Measurements from ENCODE around the gene OR2W1.

OR2W1 gene

DNA sequence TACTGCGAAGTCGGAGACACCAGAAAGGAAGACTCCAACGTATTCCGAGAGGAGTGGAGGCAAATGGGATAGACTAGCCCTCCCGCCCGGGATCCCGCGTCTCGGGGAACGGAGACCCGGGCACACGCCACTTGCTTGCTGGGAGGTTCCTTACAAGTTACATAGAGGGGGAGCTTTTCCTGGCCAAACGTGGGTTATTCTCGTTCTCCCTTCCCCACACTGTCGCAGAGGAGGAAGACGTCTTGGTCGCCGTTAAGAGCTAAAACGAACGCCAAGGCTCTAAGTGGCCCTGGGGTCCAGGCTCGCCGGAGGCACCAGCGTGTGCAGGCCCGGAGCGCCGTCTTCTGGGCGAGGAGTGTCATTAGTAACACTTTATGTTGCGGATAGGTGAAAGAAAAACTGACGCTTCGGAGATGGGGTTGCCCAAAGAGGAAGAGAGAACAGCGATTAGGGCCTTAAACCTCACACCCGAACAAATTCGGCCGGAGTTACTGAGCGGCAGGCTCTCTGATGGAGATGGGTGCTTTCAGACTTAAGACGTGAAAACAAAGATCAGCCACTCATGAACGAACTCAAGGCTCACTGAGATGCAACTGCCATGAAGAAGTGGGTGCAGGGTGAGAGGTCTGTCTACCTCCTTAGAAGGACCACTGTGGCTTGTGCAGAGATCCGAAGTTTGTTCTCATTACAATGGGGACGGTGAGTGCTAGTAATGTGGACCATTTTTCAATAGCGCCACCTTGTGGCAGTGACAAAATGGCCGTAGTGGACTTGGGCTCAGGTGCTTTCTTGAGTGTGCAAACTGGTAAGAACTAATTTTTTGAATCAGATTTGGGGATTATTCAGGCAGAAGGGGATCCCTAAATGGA is 28.2 kb downstream of the OR2W1 start:
- peak overlapping the region; percentile 88 for H3K27ac Mint-ChIP-seq

DNA sequence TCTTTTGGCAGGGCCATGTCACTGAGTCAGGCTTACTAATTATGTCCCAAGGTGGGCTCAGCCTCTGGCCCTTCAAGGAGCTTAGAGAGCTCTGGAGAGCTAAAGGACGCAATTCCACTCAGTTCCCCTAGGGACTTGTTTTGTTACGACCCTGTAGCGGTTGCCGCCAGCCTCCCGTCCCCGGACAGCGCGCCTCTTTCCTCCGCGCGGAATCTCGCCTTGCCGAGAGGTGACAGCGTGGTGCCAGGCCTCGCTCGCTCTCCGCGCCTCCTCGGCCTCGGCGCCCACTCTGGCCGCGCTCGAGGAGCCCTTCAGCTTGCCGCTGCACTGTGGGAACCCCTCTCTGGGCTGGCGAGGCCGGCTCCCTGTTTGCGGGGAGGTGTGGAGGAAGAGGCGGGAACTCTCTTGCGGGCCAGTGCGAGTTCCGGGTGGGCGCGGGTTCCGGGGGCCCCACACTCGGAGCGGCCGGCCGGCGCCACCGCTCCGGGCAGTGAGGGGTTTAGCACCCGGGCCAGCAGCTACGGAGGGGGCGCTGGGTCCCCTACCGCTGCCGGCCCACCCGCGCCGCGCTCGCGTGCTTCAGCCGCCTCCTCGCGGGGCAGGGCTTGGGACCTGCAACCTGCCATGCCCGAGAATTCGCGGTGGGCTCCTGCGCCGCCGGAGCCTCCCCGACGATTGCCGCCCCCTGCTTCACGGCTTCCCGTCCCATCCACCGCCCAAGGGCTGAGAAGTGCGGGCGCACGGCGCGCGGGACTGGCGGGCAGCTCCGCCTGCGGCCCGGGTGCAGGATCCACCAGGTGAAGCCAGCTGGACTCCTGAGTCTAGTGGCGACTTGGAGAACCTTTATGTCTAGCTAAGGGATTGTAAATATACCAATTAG is 30.0 kb downstream of the OR2W1 start:
- Mint-ChIP-seq H3K27me3 (peaks cover 27% of the 10 kb centered on the region), H3K4me3 (peak overlapping the region; percentile 85), H3K4me1 (peaks cover 37% of the 10 kb centered on the region), H3K27ac (no peak overlapping the region), H3K9me3 (peaks cover 5% of the 10 kb centered on the region), H3K36me3 (peaks cover 7% of the 10 kb centered on the region)
- no peak for DNase-seq
- CTCF ChIA-PET, result interaction anchor here (0.9 to 4.2 kb wide), 7 partner anchors 19 to 363 kb away, joined by 3 to 56 read pairs (median 6); no protein-coding TSS in a partner anchor

More for the DNA sequence above, 28.2 kb downstream of the OR2W1 start:
- Mint-ChIP-seq H3K36me3 (peaks cover 4% of the 10 kb centered on the region), H3K27me3 (peaks cover 23% of the 10 kb centered on the region), H3K4me1 (peaks cover 26% of the 10 kb centered on the region), H3K4me3 (peak overlapping the region; percentile 85), H3K9me3 (peaks cover 5% of the 10 kb centered on the region)
- DNase-seq, result peak; percentile 88
- CTCF ChIA-PET, result interaction anchor here (0.6 to 4.2 kb wide), 21 partner anchors 11 to 330 kb away, joined by 3 to 56 read pairs (median 4); partner anchors contain the start of gene ZNF311

DNA sequence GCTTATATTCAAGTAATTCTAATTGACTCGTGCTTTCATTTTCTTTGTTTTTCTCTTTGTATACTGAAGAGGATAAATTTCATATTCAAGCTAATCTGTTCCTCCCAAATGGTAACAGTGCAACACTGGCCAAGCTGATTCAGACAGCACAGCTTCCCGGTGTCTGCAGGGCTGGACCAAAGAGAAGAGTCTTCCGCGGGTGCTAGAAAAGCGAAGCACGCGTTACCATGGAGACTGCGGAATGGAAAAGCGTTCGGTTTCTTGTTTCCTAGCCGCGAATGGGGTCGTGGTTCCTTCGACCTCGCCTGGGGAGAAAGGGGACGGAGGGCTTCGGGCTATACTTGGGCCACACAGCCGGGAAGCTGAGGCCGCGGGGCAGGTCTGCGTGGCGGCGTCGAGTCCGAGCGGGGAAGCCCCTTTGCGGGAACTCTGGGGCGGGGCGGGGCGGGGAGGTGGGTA is 33.7 kb downstream of the OR2W1 start:
- Mint-ChIP-seq H3K36me3 (peaks cover 8% of the 10 kb centered on the region), H3K27ac (no peak overlapping the region), H3K27me3 (peaks cover 16% of the 10 kb centered on the region), H3K4me1 (peaks cover 28% of the 10 kb centered on the region), H3K4me3 (peak overlapping the region; percentile 82), H3K9me3 (peaks cover 6% of the 10 kb centered on the region)
- CTCF ChIA-PET, result interaction anchor here (0.6 to 1.5 kb wide), 6 partner anchors 10 to 173 kb away, joined by 3 to 11 read pairs (median 3); no protein-coding TSS in a partner anchor
- peak; percentile 69 for DNase-seq

DNA sequence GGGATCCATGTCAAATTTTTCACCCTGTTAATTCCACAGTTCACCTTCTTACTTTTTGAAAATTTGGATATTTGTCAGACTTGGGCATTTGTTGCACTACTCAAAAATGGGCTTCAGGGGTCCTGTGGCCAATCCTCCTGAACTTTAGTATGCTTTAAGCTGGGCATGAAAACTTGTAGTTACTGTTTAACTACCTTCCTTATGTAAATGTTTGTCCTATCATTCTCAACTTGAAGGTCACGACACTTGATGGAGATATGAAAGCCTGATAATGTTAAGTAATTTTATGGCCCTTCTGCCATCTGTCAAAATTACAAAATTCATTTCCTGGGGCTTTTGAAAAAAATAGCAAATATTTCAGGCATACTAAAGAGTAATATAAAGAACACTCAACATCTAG is 35.6 kb downstream of the OR2W1 start:
- H3K4me3 Mint-ChIP-seq, result no peak overlapping the region
- H3K36me3 Mint-ChIP-seq, result peaks cover 19% of the 10 kb centered on the region
- CTCF ChIA-PET, result no interaction called here
- peaks cover 38% of the 10 kb centered on the region for H3K4me1 Mint-ChIP-seq
- peaks cover 16% of the 10 kb centered on the region for H3K27me3 Mint-ChIP-seq
- no peak overlapping the region for H3K27ac Mint-ChIP-seq
- no peak for DNase-seq
- peaks cover 12% of the 10 kb centered on the region for H3K9me3 Mint-ChIP-seq

DNA sequence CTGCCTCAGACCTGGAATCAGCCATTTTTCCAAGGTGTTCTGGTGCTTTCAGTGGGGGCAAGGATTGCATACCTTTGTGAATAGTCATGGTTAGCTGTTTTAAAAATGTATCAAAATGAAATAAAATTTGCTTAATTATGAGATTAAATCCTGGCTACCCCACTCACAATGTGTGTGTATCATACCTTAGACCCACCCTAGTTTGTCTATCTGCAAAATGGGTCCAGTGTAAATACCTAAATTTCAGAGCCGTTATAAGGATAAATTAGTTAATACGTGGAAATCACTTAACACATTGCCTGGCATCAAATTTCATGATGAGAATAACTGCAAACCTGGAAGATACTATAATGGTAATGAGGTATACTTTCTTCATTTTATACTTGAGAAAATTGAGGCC is 36.9 kb downstream of the OR2W1 start:
- H3K27me3 Mint-ChIP-seq, result peaks cover 13% of the 10 kb centered on the region
- peaks cover 37% of the 10 kb centered on the region for H3K4me1 Mint-ChIP-seq
- peaks cover 12% of the 10 kb centered on the region for H3K9me3 Mint-ChIP-seq
- H3K27ac Mint-ChIP-seq, result no peak overlapping the region
- no peak overlapping the region for H3K4me3 Mint-ChIP-seq
- CTCF ChIA-PET, result no interaction called here
- DNase-seq, result no peak
- peaks cover 25% of the 10 kb centered on the region for H3K36me3 Mint-ChIP-seq

DNA sequence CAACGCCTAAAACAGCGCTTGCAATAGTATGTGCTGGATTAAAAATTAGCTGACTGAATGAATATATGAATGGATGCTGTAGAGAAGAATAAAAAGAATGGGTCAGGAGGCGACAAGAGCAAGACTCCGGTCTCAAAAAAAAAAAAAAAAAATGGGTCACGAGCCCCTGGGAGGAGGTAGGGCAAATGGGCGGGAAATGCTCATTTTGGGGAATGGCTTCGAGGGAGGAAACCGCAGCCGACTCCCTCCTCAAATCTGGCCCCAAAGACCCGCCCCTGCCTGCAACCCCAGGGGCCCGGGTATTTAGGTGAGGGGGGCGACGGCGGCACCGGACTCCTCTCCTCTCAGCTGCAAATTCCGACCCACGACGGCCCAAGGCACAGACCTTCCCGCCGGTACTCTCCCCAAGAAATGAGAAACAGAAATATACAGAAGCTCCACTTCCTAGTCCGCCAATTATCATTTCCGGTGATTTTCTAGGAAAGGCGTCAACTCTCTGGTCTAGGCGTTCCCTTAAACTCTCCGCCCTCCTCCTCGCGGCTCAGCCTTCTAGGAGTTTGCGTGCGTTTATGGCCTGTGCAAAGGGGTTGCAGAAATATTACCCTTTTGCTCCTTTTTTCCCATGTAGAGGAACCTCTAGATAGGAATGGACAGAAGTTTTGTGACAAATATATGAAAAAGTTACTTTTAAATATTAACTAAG is 39.6 kb downstream of the OR2W1 start, which contains the start of gene ZNF311:
TSS of gene ZNF311 (minus strand) at position 133 of the 703 bp plus-strand sequence. CDS start 1,361 bp downstream, outside the sequence.
- H3K27me3 Mint-ChIP-seq, result peaks cover 4% of the 10 kb centered on the region
- DNase-seq, result peak; percentile 62
- H3K9me3 Mint-ChIP-seq, result peaks cover 12% of the 10 kb centered on the region
- H3K36me3 Mint-ChIP-seq, result peaks cover 22% of the 10 kb centered on the region
- peak within 1 kb of the TSS; percentile 79 for H3K27ac Mint-ChIP-seq
- peaks cover 24% of the 10 kb centered on the region for H3K4me1 Mint-ChIP-seq
- H3K4me3 Mint-ChIP-seq, result peak within 1 kb of the TSS; percentile 71
- CTCF ChIA-PET, result interaction anchor here (0.7 to 2.3 kb wide), 3 partner anchors 11 to 164 kb away, joined by 3 to 7 read pairs (median 3); no protein-coding TSS in a partner anchor

DNA sequence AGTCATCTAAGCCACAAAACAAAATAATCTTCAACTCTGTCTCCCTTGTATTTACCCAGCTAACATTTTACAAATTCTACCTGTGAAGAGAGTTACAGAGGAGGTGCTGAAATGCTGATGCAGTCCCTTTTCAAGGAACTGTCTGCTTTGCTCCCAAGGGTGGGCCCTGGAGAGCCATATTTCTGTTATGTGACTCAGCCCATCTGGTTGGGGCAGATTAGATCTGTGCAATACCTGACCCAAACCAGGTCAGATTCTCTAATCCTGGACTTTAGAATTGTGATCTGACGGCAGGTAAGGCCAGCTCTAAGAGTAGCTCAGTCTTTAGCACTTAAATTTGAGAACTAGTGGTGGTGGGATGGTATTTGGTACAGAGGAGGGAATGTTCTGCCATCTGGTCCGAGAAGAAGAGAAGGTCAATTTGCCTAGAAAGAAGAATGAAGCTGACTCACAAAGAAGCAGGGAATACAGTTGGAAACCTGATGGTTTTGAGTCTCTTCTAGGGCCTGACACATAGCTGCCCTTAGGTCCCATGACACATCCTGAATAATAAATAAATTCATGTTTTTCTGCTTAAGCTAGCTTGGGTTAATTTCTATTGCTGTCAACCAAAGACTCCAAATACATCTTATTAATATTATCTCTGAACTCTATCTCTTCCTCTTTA is 48.0 kb downstream of the OR2W1 start:
- CTCF ChIA-PET, result no interaction called here
- Mint-ChIP-seq H3K9me3 (peaks cover 6% of the 10 kb centered on the region), H3K27ac (no peak overlapping the region), H3K27me3 (peaks cover 15% of the 10 kb centered on the region), H3K4me1 (peaks cover 12% of the 10 kb centered on the region), H3K4me3 (no peak overlapping the region), H3K36me3 (no peaks in the 10 kb centered on the region)
- DNase-seq, result no peak

DNA sequence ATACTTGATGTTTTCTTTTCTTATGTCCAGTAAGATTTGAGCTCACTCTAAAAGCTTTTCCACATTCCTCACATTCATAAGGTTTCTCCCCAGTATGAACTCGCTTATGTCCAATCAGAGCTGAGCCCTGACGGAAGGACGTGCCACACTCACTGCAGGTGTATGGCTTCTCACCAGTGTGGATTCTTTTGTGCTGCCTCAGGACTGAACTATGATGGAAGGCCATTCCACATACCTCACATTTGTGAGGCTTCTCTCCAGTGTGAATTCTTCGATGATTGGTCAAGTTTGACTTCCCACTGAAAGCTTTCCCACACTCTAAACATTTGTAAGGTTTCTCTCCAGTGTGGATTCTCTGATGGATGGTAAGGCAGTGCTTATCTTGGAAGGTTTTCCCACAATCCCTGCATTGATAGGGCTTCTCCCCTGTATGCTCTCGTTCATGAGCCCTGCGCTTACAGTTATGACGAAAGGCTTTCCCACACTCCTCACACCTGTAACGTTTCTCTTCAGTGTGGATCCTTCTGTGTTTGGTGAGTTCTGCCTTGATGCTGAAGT is 49.8 kb downstream of the OR2W1 start:
- Mint-ChIP-seq H3K27me3 (peaks cover 15% of the 10 kb centered on the region), H3K9me3 (peaks cover 6% of the 10 kb centered on the region), H3K4me3 (no peak overlapping the region), H3K27ac (no peak overlapping the region), H3K36me3 (no peaks in the 10 kb centered on the region), H3K4me1 (peaks cover 12% of the 10 kb centered on the region)
- no peak for DNase-seq
- CTCF ChIA-PET, result interaction anchor here (1.1 to 1.3 kb wide), 2 partner anchors 21 to 157 kb away, joined by 3 read pairs; no protein-coding TSS in a partner anchor

Data from activated naive CD4-positive, alpha-beta T cell treated with anti-CD3 and anti-CD28 coated beads, Interleukin-2, amount 10 ng/mL, durations not matched to agents 7 days and 5 days (primary cell).